ENCODE measurements around the gene ELP5.

Gene ELP5

DNA sequence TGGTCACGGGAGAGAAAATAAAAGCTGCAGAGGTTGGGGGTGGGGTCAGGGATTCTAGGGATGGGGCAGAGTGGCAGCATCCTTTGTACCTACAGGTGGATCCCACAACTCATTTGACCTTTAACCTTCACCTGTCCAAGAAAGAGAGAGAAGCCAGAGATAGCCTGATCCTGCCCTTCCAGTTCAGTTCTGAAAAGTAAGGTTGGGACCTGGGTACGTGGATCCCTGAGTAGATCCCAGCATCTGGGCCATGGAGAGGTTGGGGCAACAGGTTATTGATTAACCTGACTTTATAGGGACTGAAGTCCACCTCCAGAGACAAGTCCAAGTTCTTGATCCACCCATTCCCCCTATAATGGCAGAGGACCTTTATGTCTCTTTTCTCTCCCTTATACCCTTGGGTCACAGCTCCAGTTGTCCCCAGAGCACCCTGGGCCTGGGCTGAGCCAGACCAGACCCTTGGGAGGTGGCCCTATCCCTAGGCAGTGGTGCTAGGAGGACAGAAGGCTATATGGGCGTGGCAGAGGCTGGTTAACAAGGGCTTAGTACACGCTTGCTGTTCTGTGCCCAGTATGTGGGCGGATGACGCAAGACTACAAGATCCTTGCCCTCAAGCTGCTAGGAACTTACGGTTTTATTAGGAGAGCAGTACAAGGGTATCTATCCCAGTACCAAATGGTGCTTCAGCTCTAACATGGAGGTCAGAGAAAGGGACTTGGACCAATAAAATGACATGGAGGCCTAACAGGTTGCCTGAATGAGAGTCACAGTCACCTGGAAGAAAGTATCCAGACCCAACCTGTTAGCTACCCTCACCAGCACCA is 6.9 kb downstream of the ELP5 start:
- DNase-seq = no peak

DNA sequence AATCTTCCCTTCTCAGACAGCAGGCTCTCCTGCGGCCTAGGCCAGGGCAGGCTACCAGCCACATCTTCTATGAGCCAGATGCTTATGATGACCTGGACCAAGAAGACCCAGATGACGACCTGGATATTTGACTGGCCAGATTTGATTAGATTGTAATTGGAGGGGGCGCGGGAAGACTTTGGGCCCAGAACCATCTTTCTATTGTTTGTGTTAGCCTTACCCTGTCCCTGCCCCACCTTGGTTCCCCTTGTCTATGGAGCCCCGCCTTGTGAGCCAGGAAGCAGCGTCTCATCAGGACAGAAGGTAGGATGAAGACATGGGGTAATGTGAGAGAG is 7.5 kb downstream of the ELP5 start:
- DNase-seq = no peak

DNA sequence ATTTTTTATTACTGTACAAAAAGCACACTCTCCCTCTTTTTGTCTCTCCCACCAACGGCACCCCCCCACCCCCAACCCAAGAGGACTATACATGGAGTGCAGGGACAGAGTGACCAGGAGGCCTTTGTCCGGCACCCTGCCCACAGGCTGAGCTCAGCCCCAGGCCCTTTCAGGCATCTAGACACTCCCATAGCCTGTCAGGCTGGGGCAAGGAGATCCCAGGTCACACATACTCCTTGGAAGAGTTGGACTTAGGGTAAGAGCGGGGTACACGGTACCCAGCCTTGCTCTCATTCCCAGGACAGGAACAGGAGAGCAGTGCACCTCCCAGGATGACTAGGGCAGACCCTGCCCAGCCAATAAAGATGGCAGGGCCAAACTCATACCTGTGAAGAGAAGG is 8.1 kb downstream of the ELP5 start:
- no peak for DNase-seq

DNA sequence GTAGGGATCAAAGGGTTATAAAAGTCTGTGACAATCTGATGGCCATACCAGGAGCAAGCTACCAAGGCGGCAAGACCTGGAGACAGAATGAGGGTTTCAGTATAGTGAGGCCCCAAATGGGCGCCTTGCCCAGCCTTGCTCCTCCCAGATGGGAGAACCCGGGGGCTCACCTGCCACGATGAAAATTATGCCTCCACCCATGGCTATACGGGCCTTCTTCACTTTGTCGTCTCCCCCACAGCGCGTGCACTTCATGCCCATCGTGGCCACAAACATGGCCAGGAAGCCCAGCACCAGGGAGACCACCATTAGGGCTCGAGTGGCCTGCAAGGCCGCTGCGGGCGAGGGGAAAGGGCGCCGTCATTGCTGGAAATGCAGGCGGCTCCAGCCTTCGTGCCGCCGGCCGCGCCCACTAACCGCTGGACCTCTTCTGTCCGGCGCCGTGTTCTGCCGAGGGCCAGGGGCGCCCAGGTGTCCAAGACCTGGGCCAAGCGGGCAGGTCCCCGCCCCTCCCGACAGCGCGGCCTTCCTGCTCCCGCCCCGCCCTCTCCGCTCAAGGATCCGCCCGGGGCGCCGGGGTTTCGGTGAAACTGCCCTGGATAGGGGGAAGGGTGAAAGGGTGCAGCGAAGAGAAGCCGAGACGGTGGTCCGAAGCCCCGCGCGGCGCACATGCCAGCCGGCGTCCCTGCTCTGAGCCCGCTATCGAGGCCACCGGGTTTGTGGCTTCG is 8.8 kb downstream of the ELP5 start:
- DNase-seq = no peak

DNA sequence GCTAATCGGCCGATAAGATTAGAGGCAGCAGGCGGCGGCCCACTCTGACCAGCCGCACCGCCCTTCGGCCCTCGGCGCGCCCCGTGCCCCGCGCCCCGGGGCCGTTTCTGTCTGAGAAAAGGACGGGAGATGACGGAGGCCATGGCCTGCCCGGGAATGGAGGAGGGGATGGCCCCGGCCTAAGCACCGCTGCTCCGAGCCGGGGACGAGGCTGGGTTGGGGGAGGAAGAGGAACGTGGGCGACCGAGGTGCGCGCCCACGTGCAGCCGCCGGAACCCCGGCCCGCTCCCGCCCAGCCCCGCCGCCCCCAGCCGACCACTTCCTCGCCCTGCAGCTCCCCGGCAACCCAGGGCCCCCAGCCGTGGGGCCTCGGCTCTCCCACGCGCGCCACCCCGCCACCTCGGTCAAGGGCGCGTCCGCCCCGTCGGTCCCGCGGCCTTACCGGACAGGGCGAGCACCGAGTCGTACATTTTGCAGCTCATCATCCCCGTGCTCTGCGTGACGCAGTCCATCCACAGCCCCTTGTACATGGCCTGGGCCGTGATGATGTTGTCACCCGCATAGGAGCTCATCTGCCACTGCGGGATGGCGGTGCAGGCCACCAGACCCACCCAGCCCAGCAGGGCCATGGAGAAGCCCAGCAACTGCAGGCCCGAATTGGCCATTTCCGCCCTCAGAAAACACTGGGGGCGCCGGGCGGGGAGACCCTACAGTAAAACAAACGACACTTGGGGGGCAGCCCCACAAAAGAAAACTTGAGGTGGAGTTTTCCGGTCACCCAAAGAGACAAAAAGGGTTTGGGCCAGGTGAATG is 9.6 kb downstream of the ELP5 start:
- peak; percentile 49 for DNase-seq

DNA sequence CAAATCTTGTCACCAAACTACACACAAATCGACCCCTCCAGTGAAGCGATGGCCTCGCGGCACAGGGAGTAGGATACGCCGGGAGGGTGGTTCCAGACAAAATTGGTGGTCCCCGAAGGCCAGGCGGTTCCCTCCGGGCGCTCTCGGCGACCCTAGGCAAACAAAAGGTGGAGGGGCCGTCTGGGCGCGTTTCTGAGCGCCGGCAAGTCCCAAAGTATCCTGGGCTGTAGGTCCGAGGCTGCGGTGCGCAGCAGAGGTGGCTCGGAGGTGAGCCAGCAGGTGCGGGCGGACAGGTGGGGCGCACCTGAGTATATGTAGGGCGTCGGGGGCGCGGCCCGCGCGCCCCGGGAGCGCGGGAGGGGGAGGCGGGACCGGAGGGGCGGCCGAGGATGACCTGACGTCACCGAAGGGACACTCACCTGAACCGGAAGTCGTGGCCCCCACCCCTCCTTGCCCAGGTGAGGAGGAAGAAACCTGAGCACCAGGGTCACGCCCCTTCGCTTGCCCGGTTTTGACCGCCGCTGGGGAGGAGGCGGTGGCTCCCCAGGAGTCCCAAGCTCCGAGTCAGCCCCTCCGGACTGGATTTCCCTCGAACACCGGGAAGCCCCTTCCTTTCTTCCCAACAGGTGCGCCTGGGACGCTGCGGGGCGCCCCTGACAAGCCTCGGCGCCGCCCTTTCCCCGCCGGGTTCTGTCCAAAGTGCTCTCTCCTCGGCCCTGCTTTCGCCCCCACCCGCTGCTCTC is 10.3 kb downstream of the ELP5 start, which contains the start of gene CLDN7:
CLDN7 (minus strand) TSS at position 287 of the 743 bp plus-strand sequence. CDS start 435 bp downstream, outside the sequence.
- DNase-seq = no peak

DNA sequence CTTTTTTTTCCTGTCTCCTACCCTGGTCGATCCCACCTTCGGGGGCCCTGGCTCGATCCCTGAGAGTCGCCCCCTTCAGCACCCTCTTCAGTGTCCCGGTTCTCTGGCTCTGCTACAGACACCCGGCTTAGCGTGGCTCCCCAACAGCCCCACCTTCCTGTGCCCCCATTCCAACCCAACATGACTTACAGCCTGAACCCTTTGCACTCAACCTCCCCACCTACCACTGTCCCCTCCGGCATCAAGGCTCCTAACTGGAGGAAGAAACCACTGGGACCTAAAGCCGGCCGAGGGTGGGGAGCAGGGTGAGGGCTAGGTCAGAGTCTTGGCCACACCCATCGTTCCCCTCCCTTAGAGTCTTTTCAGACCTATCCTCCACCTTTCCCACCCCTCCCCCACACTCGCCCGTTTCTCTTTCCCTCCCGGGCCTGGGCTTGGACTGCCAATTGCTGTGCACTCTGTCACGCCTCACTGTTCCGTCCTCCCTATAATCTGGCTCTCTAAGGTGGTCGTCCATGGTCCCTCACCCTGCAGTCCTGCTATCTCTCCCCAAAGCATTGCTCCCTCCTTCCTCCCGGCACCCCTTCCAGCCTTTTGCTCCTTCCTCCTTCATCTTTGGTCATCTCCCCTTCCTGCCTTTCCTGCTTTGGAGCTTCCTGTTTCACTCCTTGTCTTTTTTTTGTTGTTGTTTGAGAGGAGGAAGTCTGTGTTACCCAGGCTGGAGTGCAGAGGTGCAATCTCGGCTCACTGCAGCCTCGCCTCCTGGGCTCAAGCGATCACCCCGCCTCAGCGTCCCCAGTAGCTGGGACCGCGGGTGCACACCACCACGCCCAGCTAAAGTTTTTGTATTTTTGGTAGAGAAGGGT is 11.2 kb downstream of the ELP5 start:
- no peak for DNase-seq

DNA sequence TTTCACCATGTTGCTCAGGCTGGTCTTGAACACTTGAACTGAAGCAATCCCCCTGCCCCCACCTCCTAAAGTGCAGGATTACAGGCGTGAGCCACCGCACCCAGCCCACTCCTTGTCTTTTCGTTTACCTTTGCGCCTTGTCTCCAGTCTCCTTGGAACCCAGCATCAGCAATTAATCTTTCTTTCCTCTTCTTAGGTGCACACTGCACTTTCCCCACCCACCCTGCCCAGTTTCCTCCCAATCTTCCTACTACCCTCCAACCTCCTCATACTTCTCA is 11.7 kb downstream of the ELP5 start:
- no peak for DNase-seq

DNA sequence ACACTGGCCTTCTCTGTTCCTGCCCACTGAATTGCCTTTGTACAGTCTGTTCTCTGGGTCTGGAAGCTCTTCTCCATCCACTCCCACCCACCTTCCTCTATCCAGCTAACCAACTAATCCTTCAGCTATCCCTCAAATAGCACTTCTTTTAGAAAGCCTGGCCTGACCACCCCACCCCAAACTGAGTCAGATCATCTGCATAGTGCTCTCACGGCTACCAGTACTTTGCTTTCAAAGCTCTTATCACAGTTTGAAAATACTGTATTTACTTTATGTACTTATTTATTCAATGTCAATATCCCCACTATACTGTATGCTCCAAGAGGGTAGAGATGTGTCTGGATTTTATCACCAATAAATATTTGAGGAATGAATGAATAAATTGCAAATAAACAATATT is 14.8 kb downstream of the ELP5 start:
- DNase-seq = no peak

DNA sequence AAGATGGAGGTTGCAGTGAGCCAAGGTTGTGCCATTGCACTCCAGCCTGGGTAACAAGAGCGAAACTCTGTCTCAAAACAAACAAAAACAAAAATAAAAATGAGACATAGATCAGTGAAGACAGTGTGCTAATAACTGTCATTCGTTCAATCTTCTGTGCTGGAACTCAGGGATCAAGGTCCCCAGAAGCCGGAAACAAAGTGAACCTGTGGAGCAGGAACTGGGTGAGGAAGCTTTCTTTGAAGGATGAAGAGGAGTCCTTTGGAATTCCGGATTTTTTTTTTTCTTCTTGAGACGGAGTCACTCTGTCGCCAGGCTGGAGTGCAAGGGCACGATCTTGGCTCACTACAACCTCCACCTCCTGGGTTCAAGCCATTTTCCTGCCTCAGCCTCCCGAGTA is 27.4 kb downstream of the ELP5 start:
- DNase-seq = no peak

DNA sequence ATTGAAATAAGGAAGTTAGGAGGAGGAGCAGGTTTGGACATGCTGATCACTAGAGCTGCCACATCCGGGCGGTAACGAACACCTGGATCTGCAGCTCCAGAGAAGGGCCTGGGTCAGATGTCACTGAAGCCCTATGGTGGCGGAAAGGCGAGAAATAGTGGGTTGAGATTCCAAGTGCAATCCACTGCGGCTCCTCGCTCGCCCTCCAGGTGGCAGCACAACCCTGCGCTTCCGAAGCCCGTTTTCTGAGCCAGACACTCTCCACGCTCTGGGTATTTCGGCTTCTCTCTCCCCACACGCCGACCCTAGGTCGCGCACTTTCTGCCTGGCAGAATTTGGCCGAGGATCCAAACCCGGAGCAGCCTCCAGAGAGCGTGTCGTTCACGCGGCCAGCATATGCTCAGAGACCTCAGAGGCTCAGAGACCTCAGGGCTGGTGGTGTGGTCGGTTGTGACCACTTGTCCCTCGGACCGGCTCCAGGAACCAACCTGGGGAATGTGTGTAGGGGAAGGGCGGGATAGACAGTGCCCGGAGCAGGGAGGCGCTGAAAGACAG is 28.6 kb downstream of the ELP5 start:
- DNase-seq = peak; percentile 76

DNA sequence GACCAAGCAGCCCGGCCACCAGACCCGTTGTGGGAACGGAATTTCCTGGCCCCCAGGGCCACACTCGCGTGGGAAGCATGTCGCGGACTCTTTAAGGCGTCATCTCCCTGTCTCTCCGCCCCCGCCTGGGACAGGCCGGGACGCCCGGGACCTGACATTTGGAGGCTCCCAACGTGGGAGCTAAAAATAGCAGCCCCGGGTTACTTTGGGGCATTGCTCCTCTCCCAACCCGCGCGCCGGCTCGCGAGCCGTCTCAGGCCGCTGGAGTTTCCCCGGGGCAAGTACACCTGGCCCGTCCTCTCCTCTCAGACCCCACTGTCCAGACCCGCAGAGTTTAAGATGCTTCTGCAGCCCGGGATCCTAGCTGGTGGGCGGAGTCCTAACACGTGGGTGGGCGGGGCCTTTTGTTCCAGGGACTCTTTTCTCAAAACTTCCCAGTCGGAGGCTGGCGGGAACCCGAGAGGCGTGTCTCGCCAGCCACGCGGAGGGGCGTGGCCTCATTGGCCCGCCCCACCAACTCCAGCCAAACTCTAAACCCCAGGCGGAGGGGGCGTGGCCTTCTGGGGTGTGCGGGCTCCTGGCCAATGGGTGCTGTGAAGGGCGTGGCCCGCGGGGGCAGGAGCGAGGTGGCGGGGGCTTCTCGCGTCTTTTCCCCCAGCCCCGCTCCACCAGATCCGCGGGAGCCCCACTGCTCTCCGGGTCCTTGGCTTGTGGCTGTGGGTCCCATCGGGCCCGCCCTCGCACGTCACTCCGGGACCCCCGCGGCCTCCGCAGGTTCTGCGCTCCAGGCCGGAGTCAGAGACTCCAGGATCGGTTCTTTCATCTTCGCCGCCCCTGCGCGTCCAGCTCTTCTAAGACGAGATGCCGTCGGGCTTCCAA is 29.3 kb downstream of the ELP5 start, which contains the start of gene SLC2A4:
SLC2A4 (plus strand) TSS at position 645 of the 879 bp plus-strand sequence; CDS start at position 862, 217 bp downstream.
- peak; percentile 79 for DNase-seq

DNA sequence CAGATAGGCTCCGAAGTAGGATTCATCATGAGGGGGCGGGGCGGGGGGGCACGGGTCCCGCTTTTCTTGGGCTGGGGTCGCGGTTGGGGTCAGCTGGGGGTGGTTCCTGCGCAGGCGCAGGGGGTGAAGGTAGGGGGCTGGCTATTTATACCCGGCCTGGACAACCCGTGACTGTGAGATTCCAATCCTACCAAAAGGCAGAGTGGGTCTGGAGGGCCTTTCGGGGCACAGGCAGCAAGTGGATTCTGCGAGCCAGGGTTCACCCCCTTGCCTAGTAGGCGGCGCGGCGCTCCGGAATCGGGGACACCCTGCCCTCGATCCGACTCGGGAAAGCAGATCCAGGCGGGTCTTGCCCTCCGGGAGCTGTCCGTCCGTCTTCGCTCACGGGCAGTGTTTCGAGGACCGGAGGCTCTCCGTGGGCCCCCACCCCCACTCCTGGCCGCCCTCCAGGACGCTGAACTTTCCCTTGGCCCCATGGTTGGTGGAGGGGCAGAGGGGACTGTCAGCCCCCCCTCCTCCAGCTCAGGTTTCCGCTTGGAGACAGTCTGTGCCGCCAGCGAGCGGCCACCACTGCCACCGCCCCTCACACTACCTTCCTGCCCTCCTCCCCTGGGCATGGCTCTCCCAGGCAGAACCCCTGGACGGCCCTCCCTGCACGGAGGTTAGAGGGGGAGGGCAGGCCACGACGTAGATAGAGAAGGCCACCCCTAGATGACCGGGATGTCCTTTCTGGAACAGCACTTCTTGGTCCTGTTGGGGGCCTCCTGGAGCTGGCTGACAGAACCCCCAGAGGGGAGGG is 30.1 kb downstream of the ELP5 start:
- DNase-seq = no peak

DNA sequence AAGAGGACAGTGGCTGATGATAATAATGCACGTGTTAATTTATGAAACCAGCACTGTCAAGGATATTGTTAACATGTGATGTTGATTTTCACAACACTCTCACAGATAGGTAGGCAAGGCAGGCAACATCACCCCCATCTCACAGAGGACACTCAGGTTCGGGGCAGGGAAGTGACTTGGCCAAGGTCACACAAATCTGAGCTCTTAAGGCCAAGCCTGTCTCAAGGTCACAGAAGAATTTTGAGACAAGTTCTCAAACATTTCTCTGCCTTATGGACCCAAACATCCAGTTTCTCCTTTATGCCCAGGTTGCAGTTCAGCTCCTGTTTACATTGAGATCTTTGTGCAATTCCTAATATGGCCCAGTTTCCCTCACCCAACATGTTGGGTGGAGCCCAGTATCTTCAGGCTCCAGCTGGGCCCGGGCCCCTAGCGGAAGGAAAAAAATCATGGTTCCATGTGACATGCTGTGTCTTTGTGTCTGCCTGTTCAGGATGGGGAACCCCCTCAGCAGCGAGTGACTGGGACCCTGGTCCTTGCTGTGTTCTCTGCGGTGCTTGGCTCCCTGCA is 30.8 kb downstream of the ELP5 start:
- no peak for DNase-seq

DNA sequence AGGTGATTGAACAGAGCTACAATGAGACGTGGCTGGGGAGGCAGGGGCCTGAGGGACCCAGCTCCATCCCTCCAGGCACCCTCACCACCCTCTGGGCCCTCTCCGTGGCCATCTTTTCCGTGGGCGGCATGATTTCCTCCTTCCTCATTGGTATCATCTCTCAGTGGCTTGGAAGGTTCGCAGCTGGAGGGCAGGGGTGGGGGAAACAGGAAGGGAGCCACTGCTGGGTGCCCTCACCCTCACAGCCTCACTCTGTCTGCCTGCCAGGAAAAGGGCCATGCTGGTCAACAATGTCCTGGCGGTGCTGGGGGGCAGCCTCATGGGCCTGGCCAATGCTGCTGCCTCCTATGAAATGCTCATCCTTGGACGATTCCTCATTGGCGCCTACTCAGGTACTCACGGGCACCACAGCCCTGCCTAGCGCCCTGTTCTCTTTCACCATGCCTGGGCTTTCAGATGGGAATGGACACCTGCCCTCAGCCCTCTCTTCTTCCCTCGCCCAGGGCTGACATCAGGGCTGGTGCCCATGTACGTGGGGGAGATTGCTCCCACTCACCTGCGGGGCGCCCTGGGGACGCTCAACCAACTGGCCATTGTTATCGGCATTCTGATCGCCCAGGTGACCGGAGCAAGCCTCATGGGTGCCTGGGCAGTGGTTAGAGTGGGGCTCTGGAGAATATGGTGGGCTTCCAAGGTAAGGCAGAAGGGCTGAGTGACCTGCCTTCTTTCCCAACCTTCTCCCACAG is 31.6 kb downstream of the ELP5 start:
- no peak for DNase-seq

DNA sequence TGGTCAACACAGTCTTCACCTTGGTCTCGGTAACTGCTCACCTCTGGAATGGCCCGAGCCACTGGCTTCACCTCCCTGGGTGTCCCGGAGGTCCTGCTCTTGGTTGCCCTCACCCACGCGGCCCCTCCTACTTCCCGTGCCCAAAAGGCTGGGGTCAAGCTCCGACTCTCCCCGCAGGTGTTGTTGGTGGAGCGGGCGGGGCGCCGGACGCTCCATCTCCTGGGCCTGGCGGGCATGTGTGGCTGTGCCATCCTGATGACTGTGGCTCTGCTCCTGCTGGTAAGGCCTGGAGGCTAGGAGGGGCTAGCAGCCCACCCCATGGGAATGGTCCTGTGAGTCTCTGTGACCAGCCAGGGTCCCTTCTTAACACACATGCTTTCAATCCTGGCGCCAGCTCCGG is 32.9 kb downstream of the ELP5 start:
- no peak for DNase-seq

DNA sequence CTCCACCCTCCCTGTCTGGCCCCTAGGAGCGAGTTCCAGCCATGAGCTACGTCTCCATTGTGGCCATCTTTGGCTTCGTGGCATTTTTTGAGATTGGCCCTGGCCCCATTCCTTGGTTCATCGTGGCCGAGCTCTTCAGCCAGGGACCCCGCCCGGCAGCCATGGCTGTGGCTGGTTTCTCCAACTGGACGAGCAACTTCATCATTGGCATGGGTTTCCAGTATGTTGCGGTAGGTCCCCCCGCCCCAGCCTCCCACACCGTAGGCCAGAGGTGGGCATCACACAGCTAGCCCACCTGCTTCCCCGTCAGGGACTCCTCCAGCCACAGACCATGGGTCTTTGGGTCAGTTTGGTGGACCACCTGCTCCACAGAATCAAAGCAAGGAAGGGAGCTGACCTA is 33.7 kb downstream of the ELP5 start:
- DNase-seq = no peak

DNA sequence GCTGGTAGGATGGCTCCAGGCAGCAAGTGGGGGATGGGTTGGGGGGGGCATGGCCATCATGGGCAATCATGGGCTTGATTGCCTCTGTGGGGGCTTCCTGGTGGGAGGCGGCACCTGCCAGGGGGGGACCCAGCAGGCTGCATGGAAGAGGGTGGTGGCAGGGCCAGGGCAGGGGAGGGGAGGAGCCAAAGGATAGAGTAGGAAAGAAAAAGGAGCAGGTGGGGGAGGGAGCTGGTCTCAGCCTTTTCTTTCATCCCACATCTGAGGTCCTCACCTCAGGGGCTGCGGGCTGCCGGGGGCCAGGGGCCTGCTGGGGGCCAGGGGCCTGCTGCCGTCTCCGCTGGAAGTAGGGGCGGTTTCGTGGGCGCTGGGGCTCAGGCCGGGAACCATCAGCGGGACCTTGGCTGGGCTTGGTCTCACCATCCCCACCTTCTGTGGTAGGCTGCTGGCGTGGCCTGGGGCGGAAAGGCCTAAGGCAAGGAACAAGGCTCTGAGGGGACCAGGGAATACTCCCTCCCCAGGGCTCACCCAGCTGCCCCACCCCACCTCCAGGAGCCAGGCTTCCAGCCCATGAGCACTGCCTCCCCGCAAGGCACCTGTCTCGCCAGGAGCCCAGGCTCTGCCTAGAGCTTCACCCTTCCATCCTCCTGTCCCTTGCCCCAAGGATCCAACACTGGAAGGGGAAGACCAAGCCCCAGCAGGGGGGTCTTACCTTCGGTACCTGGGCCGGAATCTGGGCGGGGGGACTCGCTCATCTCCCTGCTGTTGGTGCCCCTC is 37.4 kb downstream of the ELP5 start:
- DNase-seq = no peak

Measured in activated CD4-positive, CD25-positive, alpha-beta regulatory T cell treated with anti-CD3 and anti-CD28 coated beads, Interleukin-2, amount 50 U/mL, for 72 hours (primary cell).